Suprapubic skin (tissue), 4 donors: ENCODE results near the gene MRPL51.

Experiments used
- POLR2A ChIP-seq, 2 donors: fragments of 450-650 bp; IDR thresholded peaks; one replicate each; pipeline ENCODE4 v1.6.1; 2017; ENCODE audit warnings: antibody characterized with exemption in 2 of 2, mild to moderate bottlenecking in 2 of 2, moderate library complexity in 2 of 2
- POLR2AphosphoS5 ChIP-seq, 3 donors: sonication (generic); formaldehyde crosslinking; IDR thresholded peaks; one replicate each; pipeline ENCODE4 v1.6.1; 2017; ENCODE audit warnings: antibody characterized with exemption in 3 of 3
- TF ChIP-seq, protein P1 (sequence below), 2 donors: fragments of 200-600 bp in 1 of 2; fragments of 450-650 bp in 1 of 2; sonication (generic) in 1 of 2; IDR thresholded peaks; one replicate each; pipeline ENCODE4 v1.5.1; 2016 to 2019; ENCODE audit warnings: antibody characterized with exemption in 2 of 2, mild to moderate bottlenecking in 1 of 2, moderate library complexity in 1 of 2

DNA sequence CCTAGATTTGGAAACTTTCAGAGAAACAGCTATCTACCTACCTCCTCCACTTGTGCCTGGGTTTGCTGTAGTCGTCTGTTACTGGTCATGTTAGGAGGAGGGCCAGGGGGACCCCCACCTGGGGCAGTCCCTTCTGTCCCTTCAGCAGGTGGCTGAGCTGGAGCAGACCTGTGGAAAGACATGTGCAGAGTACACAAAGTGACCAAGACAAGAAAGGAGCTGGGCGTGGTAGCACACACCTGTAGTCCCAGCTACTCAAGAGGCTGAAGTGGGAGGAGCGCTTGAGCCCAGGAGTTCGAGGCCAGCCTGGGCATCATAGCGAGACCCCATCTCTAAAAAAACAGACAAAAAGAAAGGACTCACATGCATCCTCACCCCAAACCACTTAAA lies 26.9 kb downstream of the MRPL51 start:
- TF ChIP-seq, protein P1, sequence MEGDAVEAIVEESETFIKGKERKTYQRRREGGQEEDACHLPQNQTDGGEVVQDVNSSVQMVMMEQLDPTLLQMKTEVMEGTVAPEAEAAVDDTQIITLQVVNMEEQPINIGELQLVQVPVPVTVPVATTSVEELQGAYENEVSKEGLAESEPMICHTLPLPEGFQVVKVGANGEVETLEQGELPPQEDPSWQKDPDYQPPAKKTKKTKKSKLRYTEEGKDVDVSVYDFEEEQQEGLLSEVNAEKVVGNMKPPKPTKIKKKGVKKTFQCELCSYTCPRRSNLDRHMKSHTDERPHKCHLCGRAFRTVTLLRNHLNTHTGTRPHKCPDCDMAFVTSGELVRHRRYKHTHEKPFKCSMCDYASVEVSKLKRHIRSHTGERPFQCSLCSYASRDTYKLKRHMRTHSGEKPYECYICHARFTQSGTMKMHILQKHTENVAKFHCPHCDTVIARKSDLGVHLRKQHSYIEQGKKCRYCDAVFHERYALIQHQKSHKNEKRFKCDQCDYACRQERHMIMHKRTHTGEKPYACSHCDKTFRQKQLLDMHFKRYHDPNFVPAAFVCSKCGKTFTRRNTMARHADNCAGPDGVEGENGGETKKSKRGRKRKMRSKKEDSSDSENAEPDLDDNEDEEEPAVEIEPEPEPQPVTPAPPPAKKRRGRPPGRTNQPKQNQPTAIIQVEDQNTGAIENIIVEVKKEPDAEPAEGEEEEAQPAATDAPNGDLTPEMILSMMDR (IDR thresholded peaks at IDR 0.05), result no peak
- no peak for TF ChIP-seq POLR2A (IDR thresholded peaks at IDR 0.05)
- no peak for TF ChIP-seq POLR2AphosphoS5 (IDR thresholded peaks at IDR 0.05)
